Occipital lobe (tissue), 3 donors: ENCODE results near the gene RBM39. TPM values are rescaled to one million over a fixed set of nuclear protein-coding genes. Genes with fewer than 3 reads are reported as not detected.

ENCODE experiments used
- DNase-seq: peaks from one replicate; lab custom pipeline; 2025; lab: John Stamatoyannopoulos, UW
- small RNA-seq: library from RNA; depleted of rRNA; stranded (forward); fragments of <200 nt; gene quantifications from one replicate; pipeline ENCODE3, GENCODE V24; 2014
- total RNA-seq: library from RNA; depleted of rRNA; stranded (reverse); fragments of >200 nt; gene quantifications from one replicate; pipeline ENCODE4 v1.2.3, GENCODE V29; 2014

Gene RBM39
- total RNA-seq, 1 donor from 2014 or later = 490 TPM

- no peak for DNase-seq
Measured at GRCh38 chr20:35680452-35681183, 61.4 kb downstream of the RBM39 start.

DNA sequence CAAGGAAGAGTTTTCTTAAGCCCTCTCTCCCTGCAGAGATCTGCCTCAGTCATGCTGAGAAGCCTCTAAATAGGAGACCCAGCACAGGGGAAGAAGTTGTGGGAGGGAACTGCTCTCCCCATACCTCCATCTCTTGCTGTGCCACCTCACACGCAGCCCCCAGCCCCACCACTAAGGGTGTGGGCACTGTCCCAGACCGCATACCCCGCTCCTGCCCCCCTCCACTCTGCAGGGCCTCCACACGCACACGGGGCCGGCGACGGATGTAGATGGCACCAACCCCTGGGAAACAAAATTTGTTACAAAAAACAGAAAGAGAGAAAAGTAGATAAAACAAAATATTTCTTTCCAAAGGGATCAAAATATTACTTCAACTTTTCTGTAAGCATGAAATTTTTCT, 67.1 kb downstream of the RBM39 start:
- DNase-seq = no peak

DNA sequence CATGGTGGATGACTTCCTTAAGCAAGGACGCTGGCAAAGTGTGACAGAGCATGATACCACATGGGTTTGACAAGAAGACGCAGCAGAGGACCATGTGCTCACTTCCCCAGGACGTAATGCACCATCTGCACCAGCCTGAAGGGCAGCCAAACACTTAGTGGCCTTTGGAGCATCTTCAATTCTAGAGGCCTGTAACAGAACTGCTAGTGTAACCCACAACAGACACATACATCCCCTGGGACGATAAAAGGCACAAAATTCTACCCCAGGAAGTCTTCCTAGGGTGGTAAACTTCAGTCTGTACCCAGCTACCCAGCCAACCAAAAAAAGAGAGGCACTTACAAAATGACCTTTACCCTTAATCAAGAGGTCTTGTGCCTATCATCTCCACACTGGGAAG, 68.2 kb downstream of the RBM39 start:
- no peak for DNase-seq

DNA sequence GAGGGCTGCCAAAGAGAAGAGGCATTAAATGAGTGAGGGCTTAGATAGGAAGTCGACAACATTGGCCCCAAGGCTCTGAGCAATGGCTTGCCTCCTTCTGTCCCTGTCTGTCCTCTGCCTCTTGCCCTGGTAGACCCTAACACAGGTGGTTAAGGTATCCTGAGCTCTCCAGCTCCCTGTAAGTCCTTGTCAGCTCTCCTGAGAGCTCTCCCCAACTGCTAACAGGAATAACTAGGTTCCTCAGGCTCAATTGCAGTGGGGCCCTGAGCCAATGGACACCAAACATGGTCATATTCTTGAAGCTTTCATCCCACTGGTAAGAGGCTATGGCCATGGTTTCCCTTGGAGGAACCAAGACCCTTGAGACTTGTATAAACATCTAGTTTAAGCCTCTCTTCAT, 72.4 kb downstream of the RBM39 start:
- no peak for DNase-seq

- no peak for DNase-seq
Measured at GRCh38 chr20:35669221-35669620, 72.8 kb downstream of the RBM39 start.

DNA sequence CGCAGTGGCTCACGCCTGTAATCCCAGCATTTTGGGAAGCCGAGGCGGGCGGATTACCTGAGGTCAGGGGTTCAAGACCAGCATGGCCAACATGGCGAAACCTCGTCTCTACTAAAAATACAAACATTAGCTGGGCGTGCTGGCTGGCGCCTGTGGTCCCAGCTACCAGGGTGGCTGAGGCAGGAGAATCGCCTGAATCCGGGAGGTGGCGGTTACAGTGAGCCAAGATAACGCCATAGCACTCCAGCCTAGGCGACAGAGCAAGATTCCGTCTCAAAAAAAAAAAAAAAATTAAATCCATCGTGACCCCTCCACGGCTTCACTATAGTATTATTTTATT, 76.1 kb downstream of the RBM39 start:
- no peak for DNase-seq

- DNase-seq = peak; percentile 85
Measured at GRCh38 chr20:35664466-35665206, 77.4 kb downstream of the RBM39 start, which contains the start of the genes CPNE1 and RBM12. CPNE1 (minus strand) TSS chr20:35664900; CDS start chr20:35632923, 31,977 bp downstream. RBM12 (minus strand) TSS chr20:35664900; CDS start chr20:35655322, 9,578 bp downstream.

- peak; percentile 24 for DNase-seq
Measured at GRCh38 chr20:35663516-35664465, 78.3 kb downstream of the RBM39 start.

DNA sequence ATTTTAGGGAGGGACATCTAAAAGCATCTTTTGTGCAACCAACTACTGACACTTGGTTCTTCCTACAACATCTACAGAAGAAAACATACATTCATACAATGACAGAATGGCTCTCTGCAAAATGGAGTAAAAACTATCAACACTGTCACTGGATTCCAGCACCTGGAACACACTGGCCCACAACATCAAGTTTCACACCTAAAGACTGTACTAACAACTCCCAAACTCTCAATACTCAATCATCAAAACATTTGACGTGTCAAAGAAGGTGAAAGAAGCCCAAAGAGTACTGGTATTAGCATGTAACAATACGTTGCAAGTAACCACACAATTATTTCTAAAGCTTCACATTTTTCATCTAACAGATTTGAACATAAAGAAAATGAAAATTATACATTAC, 79.5 kb downstream of the RBM39 start:
- DNase-seq = no peak

DNA sequence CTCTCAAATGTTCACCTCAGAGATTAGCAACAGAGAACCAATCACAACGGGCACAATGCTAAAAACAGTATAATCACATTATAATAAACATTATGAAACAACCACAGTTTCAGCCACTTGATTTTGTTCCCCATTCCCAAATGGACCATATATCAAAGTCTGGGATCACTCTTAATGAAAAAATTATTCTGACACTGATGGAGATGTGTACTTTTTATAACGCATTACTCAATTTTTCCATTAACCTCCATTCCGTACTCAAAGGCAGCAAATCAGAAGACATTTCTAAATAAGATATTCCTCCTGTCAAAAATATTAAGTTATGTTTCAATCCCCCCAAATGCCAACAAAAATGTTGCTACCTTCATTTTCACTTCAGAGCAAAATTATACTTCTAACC, 80.2 kb downstream of the RBM39 start:
- DNase-seq = no peak

- no peak for DNase-seq
Measured at GRCh38 chr20:35661053-35661452, 81.0 kb downstream of the RBM39 start.

GRCh38 chr20:35660122-35660937, 81.7 kb downstream of the RBM39 start:
- DNase-seq = no peak

GRCh38 chr20:35657271-35657670, 84.8 kb downstream of the RBM39 start:
- no peak for DNase-seq

- no peak for DNase-seq
Measured at GRCh38 chr20:35654415-35654814, 87.6 kb downstream of the RBM39 start.

DNA sequence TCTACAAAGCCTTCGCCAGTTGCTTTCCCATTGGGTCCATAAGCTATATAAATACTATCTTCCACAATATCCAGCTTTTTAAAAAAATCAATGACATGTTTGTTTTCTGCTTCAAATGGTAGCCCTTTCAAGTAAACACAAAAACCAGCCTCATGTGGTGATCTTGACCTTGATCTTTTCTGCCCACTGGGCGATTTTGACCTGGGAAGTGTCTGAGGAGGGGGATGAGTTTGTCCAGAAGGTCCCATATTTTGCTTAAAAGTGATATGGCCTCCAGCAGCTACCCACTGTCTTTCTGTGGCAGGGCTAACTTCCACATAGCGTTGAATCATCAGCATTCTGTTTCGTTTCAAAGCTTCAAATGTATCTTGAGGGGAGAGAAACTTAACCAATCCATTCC, 88.2 kb downstream of the RBM39 start:
- DNase-seq = no peak

Small RNAs within 50 kb of the gene (small RNA-seq; reads per million reads assigned to genes)
- gene RF00026 = not detected

Other genes with a start within 250 kb of the RBM39 start
- gene C20orf173, start 212.6 kb downstream of the RBM39 start, total RNA-seq = not detected
- 204 TPM for gene ERGIC3, start 200.2 kb downstream of the RBM39 start, total RNA-seq
- 1.4 TPM for gene SPAG4, start 126.4 kb downstream of the RBM39 start, total RNA-seq
- 55.1 TPM for gene CPNE1, start 77.4 kb downstream of the RBM39 start, total RNA-seq
- 108 TPM for gene RBM12, start 77.4 kb downstream of the RBM39 start, total RNA-seq
- 40.6 TPM for gene NFS1, start 42.9 kb downstream of the RBM39 start, total RNA-seq
- gene ROMO1, start 42.9 kb downstream of the RBM39 start, total RNA-seq = 57.4 TPM
- gene PHF20, start 29.8 kb upstream of the RBM39 start, total RNA-seq = 46.3 TPM
- 27.0 TPM for gene SCAND1, start 212.2 kb upstream of the RBM39 start, total RNA-seq
- gene CNBD2, start 226.3 kb upstream of the RBM39 start, total RNA-seq = 5.5 TPM